GM12891 (cell line): ENCODE measurements around the gene SULT1C3.
A peak's percentile ranks its signal among the peaks of the same experiment; 100 is the strongest.

Experiments
- DNase-seq: peaks from one replicate; pipeline ENCODE4 v3.0.0; 2011; ENCODE audit warnings: low spot score; ENCODE audit not compliant: insufficient read length
- FAIRE-seq: peaks from 2 replicates; lab custom pipeline; 2011; peaks lifted over from hg19 to GRCh38; lab: Jason Lieb, UNC
- PAX5 ChIP-seq: IDR thresholded peaks from 2 replicates; pipeline ENCODE4 v1.6.1; 2011; ENCODE audit warnings: low read length, moderate library complexity, mild to moderate bottlenecking; ENCODE audit not compliant: insufficient read depth, severe bottlenecking
- POLR2A ChIP-seq: IDR thresholded peaks from 2 replicates; pipeline ENCODE4 v1.6.1; 2011; ENCODE audit warnings: low read depth, low read length, control low read depth
- POLR2AphosphoS5 ChIP-seq: IDR thresholded peaks from 2 replicates; pipeline ENCODE4 v1.6.1; 2011; ENCODE audit warnings: low read depth, low read length, control low read depth
- POU2F2 ChIP-seq: IDR thresholded peaks from 2 replicates; pipeline ENCODE4 v1.6.1; 2011; ENCODE audit warnings: low read depth, mild to moderate bottlenecking, control low read depth, low read length, moderate library complexity
- SPI1 ChIP-seq: IDR thresholded peaks from 2 replicates; pipeline ENCODE4 v1.6.1; 2011; ENCODE audit warnings: low read depth, low read length, control low read depth
- TAF1 ChIP-seq: IDR thresholded peaks from 2 replicates; pipeline ENCODE4 v1.6.1; 2011; ENCODE audit warnings: low read depth, low read length, control low read depth

Gene SULT1C3

GRCh38 chr2:108287169-108287568 lies 47.4 kb downstream of the SULT1C3 start:
- TF ChIP-seq POLR2A (no peak), PAX5 (no peak), POLR2AphosphoS5 (no peak), SPI1 (no peak), TAF1 (no peak), POU2F2 (no peak)
- DNase-seq (no peak), FAIRE-seq (no peak)

GRCh38 chr2:108288534-108289106 lies 48.9 kb downstream of the SULT1C3 start, which contains the start of gene SULT1C2:
TSS of gene SULT1C2 (plus strand) at chr2:108288895. CDS start at chr2:108293668, 4,773 bp downstream.
- TF ChIP-seq SPI1 (no peak), POLR2A (no peak), POU2F2 (no peak), TAF1 (no peak), PAX5 (no peak), POLR2AphosphoS5 (no peak)
- no peak for DNase-seq
- FAIRE-seq: no peak

GRCh38 chr2:108293850-108294249 lies 54.1 kb downstream of the SULT1C3 start:
- FAIRE-seq: no peak
- TF ChIP-seq SPI1 (no peak), POLR2AphosphoS5 (no peak), POLR2A (no peak), TAF1 (no peak), PAX5 (no peak), POU2F2 (no peak)
- no peak for DNase-seq

GRCh38 chr2:108297436-108298141 lies 57.8 kb downstream of the SULT1C3 start:
- FAIRE-seq (no peak), DNase-seq (no peak)
- TF ChIP-seq TAF1 (no peak), PAX5 (no peak), POLR2AphosphoS5 (no peak)

GRCh38 chr2:108301558-108301957 lies 61.8 kb downstream of the SULT1C3 start:
- FAIRE-seq (no peak), DNase-seq (no peak)
- no peak for TF ChIP-seq POLR2AphosphoS5
- TF ChIP-seq TAF1: no peak
- no peak for TF ChIP-seq SPI1
- no peak for TF ChIP-seq POU2F2
- TF ChIP-seq PAX5: no peak
- no peak for TF ChIP-seq POLR2A

GRCh38 chr2:108304975-108305374 lies 65.2 kb downstream of the SULT1C3 start:
- DNase-seq (no peak), FAIRE-seq (no peak)
- peak; percentile 50 for TF ChIP-seq SPI1
- no peak for TF ChIP-seq POLR2A
- no peak for TF ChIP-seq POU2F2

- FAIRE-seq (no peak), DNase-seq (no peak)
- no peak for TF ChIP-seq POLR2A
- TF ChIP-seq PAX5: no peak
- no peak for TF ChIP-seq SPI1
- no peak for TF ChIP-seq TAF1
- TF ChIP-seq POLR2AphosphoS5: no peak
Observed at GRCh38 chr2:108305901-108306300, 66.1 kb downstream of the SULT1C3 start.

- TF ChIP-seq SPI1: no peak
- no peak for TF ChIP-seq POLR2A
- no peak for TF ChIP-seq POU2F2
- TF ChIP-seq PAX5: no peak
- no peak for TF ChIP-seq TAF1
- no peak for TF ChIP-seq POLR2AphosphoS5
- FAIRE-seq (no peak), DNase-seq (no peak)
Observed at GRCh38 chr2:108309903-108310302, 70.1 kb downstream of the SULT1C3 start.
